ENCODE results near the gene AZU1.

DNA sequence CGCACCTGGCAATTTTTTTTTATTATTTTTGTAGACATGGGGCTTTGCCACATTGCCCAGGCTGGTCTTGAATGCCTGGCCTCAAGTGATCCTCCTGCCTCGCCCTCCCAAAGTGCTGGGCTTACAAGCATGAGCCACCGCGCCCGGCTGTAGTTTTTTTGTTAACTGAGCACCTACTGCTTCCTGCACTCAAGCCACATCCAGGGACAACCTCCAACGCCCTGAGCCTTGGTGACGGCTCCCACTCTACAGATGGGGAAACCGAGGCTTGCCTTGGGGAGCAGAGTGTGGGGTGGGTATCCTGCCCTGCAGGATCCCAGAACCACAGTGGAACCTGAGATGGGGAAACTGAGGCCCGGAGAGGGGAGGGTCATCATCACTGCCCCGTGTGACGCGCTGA lies 27.5 kb downstream of the AZU1 start:
- TF ChIP-seq, protein P1, sequence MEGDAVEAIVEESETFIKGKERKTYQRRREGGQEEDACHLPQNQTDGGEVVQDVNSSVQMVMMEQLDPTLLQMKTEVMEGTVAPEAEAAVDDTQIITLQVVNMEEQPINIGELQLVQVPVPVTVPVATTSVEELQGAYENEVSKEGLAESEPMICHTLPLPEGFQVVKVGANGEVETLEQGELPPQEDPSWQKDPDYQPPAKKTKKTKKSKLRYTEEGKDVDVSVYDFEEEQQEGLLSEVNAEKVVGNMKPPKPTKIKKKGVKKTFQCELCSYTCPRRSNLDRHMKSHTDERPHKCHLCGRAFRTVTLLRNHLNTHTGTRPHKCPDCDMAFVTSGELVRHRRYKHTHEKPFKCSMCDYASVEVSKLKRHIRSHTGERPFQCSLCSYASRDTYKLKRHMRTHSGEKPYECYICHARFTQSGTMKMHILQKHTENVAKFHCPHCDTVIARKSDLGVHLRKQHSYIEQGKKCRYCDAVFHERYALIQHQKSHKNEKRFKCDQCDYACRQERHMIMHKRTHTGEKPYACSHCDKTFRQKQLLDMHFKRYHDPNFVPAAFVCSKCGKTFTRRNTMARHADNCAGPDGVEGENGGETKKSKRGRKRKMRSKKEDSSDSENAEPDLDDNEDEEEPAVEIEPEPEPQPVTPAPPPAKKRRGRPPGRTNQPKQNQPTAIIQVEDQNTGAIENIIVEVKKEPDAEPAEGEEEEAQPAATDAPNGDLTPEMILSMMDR (IDR thresholded peaks at IDR 0.05; ENCODE audit: insufficient read depth, low read length, poor library complexity, severe bottlenecking): no peak
- TF ChIP-seq EZH2phosphoT487 (conservative IDR thresholded peaks at IDR 0.05; ENCODE audit: low read length): no peak
